H1 (cell line): ENCODE results near the gene ABI3BP. TPM values are rescaled to one million over a fixed set of nuclear protein-coding genes. Genes with fewer than 3 reads are reported as not detected.

Experiments used
- ASH2L ChIP-seq: fragments of 200-600, 300-600 bp; sonication (generic); IDR thresholded peaks from one replicate; pipeline ENCODE4 v1.7.1; 2017; ENCODE audit warnings: low read length
- CREB1 ChIP-seq: IDR thresholded peaks from 2 replicates; pipeline ENCODE4 v1.6.1; 2012; ENCODE audit warnings: inconsistent platforms
- RNF2 ChIP-seq: fragments of 200-900, 300-1000 bp; sonication (generic); IDR thresholded peaks from 2 replicates; pipeline ENCODE4 v1.7.1; 2016; ENCODE audit warnings: borderline replicate concordance, low read depth, mild to moderate bottlenecking, antibody characterized with exemption, low read length; ENCODE audit not compliant: poor library complexity, severe bottlenecking; ENCODE audit errors: missing control alignments
- polyA plus RNA-seq, 7 experiments: library from polyadenylated mRNA; depleted of rRNA in 3 of 7; stranded (reverse) in 5 of 7; unstranded in 2 of 7; fragments of >200 nt in 5 of 7; fragments of 200-250 nt in 2 of 7; gene quantifications; 1 replicate in 5 of 7; 2 replicates in 1 of 7; 4 replicates in 1 of 7; pipeline versions ENCODE4 v1.2.1 to v1.2.3, GENCODE V29; 2011 to 2013; ENCODE audit warnings: missing spikeins in 2 of 7, mixed read lengths in 2 of 7
- total RNA-seq: library from RNA; stranded (reverse); fragmentation: NEBNext Ultra II Directional; extraction: Animal tissue kit (Norgen Biotek cat#: 25700); gene quantifications from 2 replicates; pipeline ENCODE4 v1.2.1, GENCODE V29; 2021

The ABI3BP gene
- total and polyA plus RNA-seq, 2 of the 8 experiments (the other 6 are each of a cell fraction or from before 2014, with no cell fraction given) = 0.08 to 0.32 TPM

DNA sequence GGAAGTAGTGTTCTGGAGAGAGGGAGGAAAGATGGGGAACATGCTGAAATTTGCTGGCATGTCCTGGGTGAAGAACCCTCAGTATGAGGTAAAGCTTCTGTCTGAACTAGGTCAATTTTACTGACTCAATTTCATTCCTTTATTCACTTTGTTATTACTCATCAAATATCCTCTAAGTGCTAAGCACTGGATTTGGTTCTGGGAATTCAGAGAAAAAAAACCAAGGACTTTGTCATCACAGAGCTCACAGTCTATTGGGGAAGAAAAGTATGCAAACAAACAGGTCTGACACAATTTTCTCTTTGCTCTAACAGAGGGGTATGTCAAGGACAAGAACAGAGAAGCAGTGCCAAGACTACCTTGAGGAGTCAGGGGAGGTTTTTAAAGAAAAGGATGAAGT, 215.9 kb downstream of the ABI3BP start (continued):
- TF ChIP-seq CREB1 (no peak), ASH2L (no peak), RNF2 (no peak)
